Lung microvascular endothelial cell (primary cell): ENCODE measurements around the gene RPAP3. TPM values are rescaled to one million over a fixed set of nuclear protein-coding genes. Genes with fewer than 3 reads are reported as not detected.

Experiments
- DNase-seq, 2 donors: peaks; one replicate each; pipeline versions ENCODE4 v3.0.0 to v3.0.0-alpha.2; 2010; ENCODE audit warnings: low read depth in 2 of 2
- total RNA-seq: library from RNA; depleted of rRNA; stranded (reverse); fragments of >200 nt; gene quantifications from 2 replicates; pipeline ENCODE4 v1.2.1, GENCODE V29; 2014

RPAP3 gene
- total RNA-seq, 1 donor from 2014 or later: 5.8 TPM

GRCh38 chr12:47742253-47742825 is 36.5 kb upstream of the RPAP3 start:
- peak; percentile 46 to 65 for DNase-seq

- DNase-seq: peak; percentile 35 to 47
These were observed 35.5 kb upstream of the RPAP3 start for GRCh38 chr12:47741340-47741703.

- peak; percentile 17 to 33 for DNase-seq
These were observed 34.9 kb upstream of the RPAP3 start for GRCh38 chr12:47740606-47741339.

- DNase-seq: peak in 1 of 2 donors; percentile 63
These were observed 34.1 kb upstream of the RPAP3 start for GRCh38 chr12:47739979-47740378.

- DNase-seq: no peak
These were observed 33.5 kb upstream of the RPAP3 start for GRCh38 chr12:47739297-47739696.

GRCh38 chr12:47737936-47738594 is 32.2 kb upstream of the RPAP3 start:
- no peak for DNase-seq

- DNase-seq: peak in 1 of 2 donors; percentile 21
These were observed 31.2 kb upstream of the RPAP3 start for GRCh38 chr12:47736877-47737676.

GRCh38 chr12:47736216-47736615 is 30.4 kb upstream of the RPAP3 start:
- DNase-seq: no peak

GRCh38 chr12:47735649-47736048 is 29.8 kb upstream of the RPAP3 start:
- peak in 1 of 2 donors; percentile 37 for DNase-seq

GRCh38 chr12:47734725-47735480 is 29.1 kb upstream of the RPAP3 start:
- no peak for DNase-seq

GRCh38 chr12:47733142-47733541 is 27.3 kb upstream of the RPAP3 start:
- no peak for DNase-seq

GRCh38 chr12:47732504-47732903 is 26.7 kb upstream of the RPAP3 start:
- DNase-seq: no peak

- DNase-seq: no peak
These were observed 25.9 kb upstream of the RPAP3 start for GRCh38 chr12:47731723-47732122.

GRCh38 chr12:47730341-47730744 is 24.5 kb upstream of the RPAP3 start:
- no peak for DNase-seq

GRCh38 chr12:47729233-47729632 is 23.4 kb upstream of the RPAP3 start:
- no peak for DNase-seq

- no peak for DNase-seq
These were observed 20.1 kb upstream of the RPAP3 start for GRCh38 chr12:47725893-47726292.

GRCh38 chr12:47725091-47725772 is 19.4 kb upstream of the RPAP3 start, which contains the start of gene ENDOU:
ENDOU (minus strand) TSS chr12:47725490; CDS start chr12:47725413, 77 bp downstream.
- no peak for DNase-seq

- DNase-seq: no peak
These were observed 17.3 kb upstream of the RPAP3 start for GRCh38 chr12:47722941-47723631.

- DNase-seq: no peak
These were observed 16.5 kb upstream of the RPAP3 start for GRCh38 chr12:47722136-47722834.
